SK-N-MC (cell line): ENCODE results near the gene PLEKHA7.

Source experiments
- DNase-seq: peaks from one replicate; pipeline ENCODE4 v3.0.0-alpha.2; 2011; ENCODE audit warnings: low read depth, low spot score
- H3K27ac ChIP-seq: fragments of 200-600 bp; sonication (generic); 2 replicates; pipeline ENCODE4 v1.5.1; 2016; ENCODE audit warnings: mixed run types
- H3K36me3 ChIP-seq: fragments of 200-600 bp; sonication (generic); 2 replicates; pipeline ENCODE4 v1.6.1; 2017; ENCODE audit warnings: antibody characterized with exemption, low read length, mixed read lengths; ENCODE audit not compliant: insufficient read depth
- H3K4me3 ChIP-seq: fragments of 200-600 bp; sonication (generic); 2 replicates; pipeline ENCODE4 v1.5.1; 2016
- H3K9ac ChIP-seq: fragments of 200-600 bp; sonication (generic); 2 replicates; pipeline ENCODE4 v1.8.0; 2017; ENCODE audit warnings: mixed run types, mixed read lengths; ENCODE audit not compliant: insufficient read length
- H3K9me3 ChIP-seq: fragments of 200-600 bp; sonication (generic); 2 replicates; pipeline ENCODE4 v1.6.1; 2017; ENCODE audit warnings: low read depth, mild to moderate bottlenecking, antibody characterized with exemption, low read length, moderate library complexity, mixed read lengths
- EZH2 ChIP-seq: fragments of 200-600 bp; sonication (generic); IDR thresholded peaks from one replicate; pipeline ENCODE4 v1.6.1; 2017; ENCODE audit warnings: antibody characterized with exemption
- FOXP2 ChIP-seq: optimal IDR thresholded peaks from 2 replicates; pipeline ENCODE3; 2011; ENCODE audit warnings: mild to moderate bottlenecking, moderate library complexity; ENCODE audit not compliant: insufficient read depth; ENCODE audit errors: extremely low read length, control extremely low read depth
- POLR2AphosphoS5 ChIP-seq: IDR thresholded peaks from 2 replicates; pipeline ENCODE4 v1.6.1; 2012; ENCODE audit warnings: mild to moderate bottlenecking, low read depth, low read length, borderline replicate concordance

The PLEKHA7 gene

GRCh38 chr11:16771350-16772140 lies 242.7 kb downstream of the PLEKHA7 start:
- Histone ChIP-seq H3K27ac (no peak overlapping the region), H3K4me3 (no peak overlapping the region), H3K36me3 (no peaks in the 10 kb centered on the region), H3K9ac (no peak overlapping the region), H3K9me3 (no peaks in the 10 kb centered on the region)
- TF ChIP-seq POLR2AphosphoS5 (no peak), FOXP2 (no peak), EZH2 (no peak)
- DNase-seq, result no peak

GRCh38 chr11:16770016-16770415 lies 244.2 kb downstream of the PLEKHA7 start:
- DNase-seq, result no peak
- H3K27ac ChIP-seq, result no peak overlapping the region
- H3K4me3 ChIP-seq, result no peak overlapping the region
- H3K9me3 ChIP-seq, result no peaks in the 10 kb centered on the region
- H3K9ac ChIP-seq, result no peak overlapping the region
- TF ChIP-seq FOXP2 (no peak), EZH2 (no peak), POLR2AphosphoS5 (no peak)
- H3K36me3 ChIP-seq, result no peaks in the 10 kb centered on the region

GRCh38 chr11:16769386-16769785 lies 244.8 kb downstream of the PLEKHA7 start:
- DNase-seq, result no peak
- Histone ChIP-seq H3K9ac (no peak overlapping the region), H3K27ac (no peak overlapping the region), H3K36me3 (no peaks in the 10 kb centered on the region), H3K4me3 (no peak overlapping the region), H3K9me3 (no peaks in the 10 kb centered on the region)
- TF ChIP-seq POLR2AphosphoS5 (no peak), EZH2 (no peak), FOXP2 (no peak)

- no peaks in the 10 kb centered on the region for H3K36me3 ChIP-seq
- no peak for DNase-seq
- no peak overlapping the region for H3K27ac ChIP-seq
- H3K9ac ChIP-seq, result no peak overlapping the region
- no peaks in the 10 kb centered on the region for H3K9me3 ChIP-seq
- no peak for TF ChIP-seq POLR2AphosphoS5
- TF ChIP-seq EZH2, result no peak
- no peak for TF ChIP-seq FOXP2
- no peak overlapping the region for H3K4me3 ChIP-seq
Observed at GRCh38 chr11:16767957-16768356, 246.3 kb downstream of the PLEKHA7 start.

- no peak overlapping the region for H3K4me3 ChIP-seq
- no peak overlapping the region for H3K9ac ChIP-seq
- TF ChIP-seq FOXP2 (no peak), POLR2AphosphoS5 (no peak), EZH2 (no peak)
- no peak for DNase-seq
- no peak overlapping the region for H3K27ac ChIP-seq
- no peaks in the 10 kb centered on the region for H3K9me3 ChIP-seq
- H3K36me3 ChIP-seq, result no peaks in the 10 kb centered on the region
Observed at GRCh38 chr11:16767137-16767536, 247.1 kb downstream of the PLEKHA7 start.

GRCh38 chr11:16764888-16765287 lies 249.3 kb downstream of the PLEKHA7 start:
- no peak for DNase-seq
- Histone ChIP-seq H3K4me3 (no peak overlapping the region), H3K36me3 (no peaks in the 10 kb centered on the region), H3K9me3 (no peaks in the 10 kb centered on the region), H3K27ac (no peak overlapping the region), H3K9ac (no peak overlapping the region)
- TF ChIP-seq FOXP2, result no peak
- no peak for TF ChIP-seq EZH2
- no peak for TF ChIP-seq POLR2AphosphoS5

- H3K36me3 ChIP-seq, result peaks cover under 1% of the 10 kb centered on the region; the same call in 1 of the 2 replicates
- no peak for DNase-seq
- no peak overlapping the region for H3K4me3 ChIP-seq
- TF ChIP-seq FOXP2 (no peak), EZH2 (no peak), POLR2AphosphoS5 (no peak)
- H3K9ac ChIP-seq, result no peak overlapping the region
- no peak overlapping the region for H3K27ac ChIP-seq
- H3K9me3 ChIP-seq, result no peaks in the 10 kb centered on the region
Observed at GRCh38 chr11:16763746-16764145, 250.5 kb downstream of the PLEKHA7 start.

- H3K9ac ChIP-seq, result no peak overlapping the region
- H3K27ac ChIP-seq, result peak overlapping the region; percentile 38; the same call in 1 of the 2 replicates
- H3K4me3 ChIP-seq, result no peak overlapping the region
- no peaks in the 10 kb centered on the region for H3K9me3 ChIP-seq
- peaks cover 36% of the 10 kb centered on the region for H3K36me3 ChIP-seq
- TF ChIP-seq FOXP2 (no peak), POLR2AphosphoS5 (no peak)
- no peak for DNase-seq
Observed at GRCh38 chr11:16759857-16760508, 254.2 kb downstream of the PLEKHA7 start.
